Measurements from ENCODE around the gene BRF1. TPM values are rescaled to one million over a fixed set of nuclear protein-coding genes. Genes with fewer than 3 reads are reported as not detected.

The BRF1 gene
- total RNA-seq, 1 experiment from 2014 or later, result 26.4 TPM

- TF ChIP-seq, protein P1, sequence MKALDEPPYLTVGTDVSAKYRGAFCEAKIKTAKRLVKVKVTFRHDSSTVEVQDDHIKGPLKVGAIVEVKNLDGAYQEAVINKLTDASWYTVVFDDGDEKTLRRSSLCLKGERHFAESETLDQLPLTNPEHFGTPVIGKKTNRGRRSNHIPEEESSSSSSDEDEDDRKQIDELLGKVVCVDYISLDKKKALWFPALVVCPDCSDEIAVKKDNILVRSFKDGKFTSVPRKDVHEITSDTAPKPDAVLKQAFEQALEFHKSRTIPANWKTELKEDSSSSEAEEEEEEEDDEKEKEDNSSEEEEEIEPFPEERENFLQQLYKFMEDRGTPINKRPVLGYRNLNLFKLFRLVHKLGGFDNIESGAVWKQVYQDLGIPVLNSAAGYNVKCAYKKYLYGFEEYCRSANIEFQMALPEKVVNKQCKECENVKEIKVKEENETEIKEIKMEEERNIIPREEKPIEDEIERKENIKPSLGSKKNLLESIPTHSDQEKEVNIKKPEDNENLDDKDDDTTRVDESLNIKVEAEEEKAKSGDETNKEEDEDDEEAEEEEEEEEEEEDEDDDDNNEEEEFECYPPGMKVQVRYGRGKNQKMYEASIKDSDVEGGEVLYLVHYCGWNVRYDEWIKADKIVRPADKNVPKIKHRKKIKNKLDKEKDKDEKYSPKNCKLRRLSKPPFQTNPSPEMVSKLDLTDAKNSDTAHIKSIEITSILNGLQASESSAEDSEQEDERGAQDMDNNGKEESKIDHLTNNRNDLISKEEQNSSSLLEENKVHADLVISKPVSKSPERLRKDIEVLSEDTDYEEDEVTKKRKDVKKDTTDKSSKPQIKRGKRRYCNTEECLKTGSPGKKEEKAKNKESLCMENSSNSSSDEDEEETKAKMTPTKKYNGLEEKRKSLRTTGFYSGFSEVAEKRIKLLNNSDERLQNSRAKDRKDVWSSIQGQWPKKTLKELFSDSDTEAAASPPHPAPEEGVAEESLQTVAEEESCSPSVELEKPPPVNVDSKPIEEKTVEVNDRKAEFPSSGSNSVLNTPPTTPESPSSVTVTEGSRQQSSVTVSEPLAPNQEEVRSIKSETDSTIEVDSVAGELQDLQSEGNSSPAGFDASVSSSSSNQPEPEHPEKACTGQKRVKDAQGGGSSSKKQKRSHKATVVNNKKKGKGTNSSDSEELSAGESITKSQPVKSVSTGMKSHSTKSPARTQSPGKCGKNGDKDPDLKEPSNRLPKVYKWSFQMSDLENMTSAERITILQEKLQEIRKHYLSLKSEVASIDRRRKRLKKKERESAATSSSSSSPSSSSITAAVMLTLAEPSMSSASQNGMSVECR (CRISPR knock-in tag; IDR thresholded peaks at IDR 0.05; ENCODE audit: borderline replicate concordance), result no peak
- no peak for TF ChIP-seq ZNF423 (CRISPR knock-in tag; IDR thresholded peaks at IDR 0.05)
- no peak for TF ChIP-seq ZNF396 (CRISPR knock-in tag; IDR thresholded peaks at IDR 0.05; ENCODE audit: borderline replicate concordance)
- TF ChIP-seq GTF2I (CRISPR knock-in tag; conservative IDR thresholded peaks at IDR 0.05), result no peak
- TF ChIP-seq ATF1 (CRISPR knock-in tag; IDR thresholded peaks at IDR 0.05), result no peak
- TF ChIP-seq, protein P2, sequence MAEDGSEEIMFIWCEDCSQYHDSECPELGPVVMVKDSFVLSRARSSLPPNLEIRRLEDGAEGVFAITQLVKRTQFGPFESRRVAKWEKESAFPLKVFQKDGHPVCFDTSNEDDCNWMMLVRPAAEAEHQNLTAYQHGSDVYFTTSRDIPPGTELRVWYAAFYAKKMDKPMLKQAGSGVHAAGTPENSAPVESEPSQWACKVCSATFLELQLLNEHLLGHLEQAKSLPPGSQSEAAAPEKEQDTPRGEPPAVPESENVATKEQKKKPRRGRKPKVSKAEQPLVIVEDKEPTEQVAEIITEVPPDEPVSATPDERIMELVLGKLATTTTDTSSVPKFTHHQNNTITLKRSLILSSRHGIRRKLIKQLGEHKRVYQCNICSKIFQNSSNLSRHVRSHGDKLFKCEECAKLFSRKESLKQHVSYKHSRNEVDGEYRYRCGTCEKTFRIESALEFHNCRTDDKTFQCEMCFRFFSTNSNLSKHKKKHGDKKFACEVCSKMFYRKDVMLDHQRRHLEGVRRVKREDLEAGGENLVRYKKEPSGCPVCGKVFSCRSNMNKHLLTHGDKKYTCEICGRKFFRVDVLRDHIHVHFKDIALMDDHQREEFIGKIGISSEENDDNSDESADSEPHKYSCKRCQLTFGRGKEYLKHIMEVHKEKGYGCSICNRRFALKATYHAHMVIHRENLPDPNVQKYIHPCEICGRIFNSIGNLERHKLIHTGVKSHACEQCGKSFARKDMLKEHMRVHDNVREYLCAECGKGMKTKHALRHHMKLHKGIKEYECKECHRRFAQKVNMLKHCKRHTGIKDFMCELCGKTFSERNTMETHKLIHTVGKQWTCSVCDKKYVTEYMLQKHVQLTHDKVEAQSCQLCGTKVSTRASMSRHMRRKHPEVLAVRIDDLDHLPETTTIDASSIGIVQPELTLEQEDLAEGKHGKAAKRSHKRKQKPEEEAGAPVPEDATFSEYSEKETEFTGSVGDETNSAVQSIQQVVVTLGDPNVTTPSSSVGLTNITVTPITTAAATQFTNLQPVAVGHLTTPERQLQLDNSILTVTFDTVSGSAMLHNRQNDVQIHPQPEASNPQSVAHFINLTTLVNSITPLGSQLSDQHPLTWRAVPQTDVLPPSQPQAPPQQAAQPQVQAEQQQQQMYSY (CRISPR knock-in tag; IDR thresholded peaks at IDR 0.05), result no peak
- no peak for TF ChIP-seq ZNF671 (CRISPR knock-in tag; IDR thresholded peaks at IDR 0.05)
- TF ChIP-seq NFATC4 (CRISPR knock-in tag; IDR thresholded peaks at IDR 0.05), result no peak
- TF ChIP-seq, protein P3, sequence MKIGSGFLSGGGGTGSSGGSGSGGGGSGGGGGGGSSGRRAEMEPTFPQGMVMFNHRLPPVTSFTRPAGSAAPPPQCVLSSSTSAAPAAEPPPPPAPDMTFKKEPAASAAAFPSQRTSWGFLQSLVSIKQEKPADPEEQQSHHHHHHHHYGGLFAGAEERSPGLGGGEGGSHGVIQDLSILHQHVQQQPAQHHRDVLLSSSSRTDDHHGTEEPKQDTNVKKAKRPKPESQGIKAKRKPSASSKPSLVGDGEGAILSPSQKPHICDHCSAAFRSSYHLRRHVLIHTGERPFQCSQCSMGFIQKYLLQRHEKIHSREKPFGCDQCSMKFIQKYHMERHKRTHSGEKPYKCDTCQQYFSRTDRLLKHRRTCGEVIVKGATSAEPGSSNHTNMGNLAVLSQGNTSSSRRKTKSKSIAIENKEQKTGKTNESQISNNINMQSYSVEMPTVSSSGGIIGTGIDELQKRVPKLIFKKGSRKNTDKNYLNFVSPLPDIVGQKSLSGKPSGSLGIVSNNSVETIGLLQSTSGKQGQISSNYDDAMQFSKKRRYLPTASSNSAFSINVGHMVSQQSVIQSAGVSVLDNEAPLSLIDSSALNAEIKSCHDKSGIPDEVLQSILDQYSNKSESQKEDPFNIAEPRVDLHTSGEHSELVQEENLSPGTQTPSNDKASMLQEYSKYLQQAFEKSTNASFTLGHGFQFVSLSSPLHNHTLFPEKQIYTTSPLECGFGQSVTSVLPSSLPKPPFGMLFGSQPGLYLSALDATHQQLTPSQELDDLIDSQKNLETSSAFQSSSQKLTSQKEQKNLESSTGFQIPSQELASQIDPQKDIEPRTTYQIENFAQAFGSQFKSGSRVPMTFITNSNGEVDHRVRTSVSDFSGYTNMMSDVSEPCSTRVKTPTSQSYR (CRISPR knock-in tag; IDR thresholded peaks at IDR 0.05), result no peak
Measured at GRCh38 chr14:105257464-105257863, 43.3 kb downstream of the BRF1 start (continued).

DNA sequence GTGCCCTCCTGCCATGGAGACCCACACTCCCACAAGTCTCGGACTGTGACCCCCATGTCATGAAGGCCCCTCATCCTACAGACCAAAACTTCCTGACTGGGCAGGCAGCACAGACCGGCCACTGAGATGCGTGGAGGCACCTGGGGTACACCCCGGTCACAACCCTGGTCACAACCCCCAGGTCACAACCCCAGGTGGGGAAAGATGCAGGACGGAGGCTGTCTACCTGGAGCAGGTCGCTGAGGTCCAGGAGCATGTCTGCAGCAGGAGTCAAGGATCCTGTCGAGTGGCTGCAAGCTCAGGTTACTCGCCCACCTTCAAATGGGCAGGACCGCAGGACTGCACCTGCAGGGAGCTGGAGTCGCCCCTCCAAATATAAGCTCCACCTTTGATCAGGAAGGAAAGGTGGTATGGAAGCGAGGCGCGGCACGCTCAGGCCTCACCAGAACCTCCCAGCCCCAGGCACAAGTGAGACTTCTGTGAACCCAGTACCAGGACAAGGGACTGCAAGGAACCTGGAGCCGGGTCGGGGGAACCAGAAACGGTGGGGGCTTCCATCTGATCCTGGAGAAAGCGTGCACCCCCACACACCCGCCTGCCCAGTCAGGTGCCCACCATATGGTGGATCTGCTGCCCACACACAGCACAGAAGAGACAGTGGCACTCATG, 44.4 kb downstream of the BRF1 start:
- ChIA-PET CTCF (no interaction called here), POLR2A (no interaction called here)
- TF ChIP-seq ZNF317 (CRISPR knock-in tag; IDR thresholded peaks at IDR 0.05; ENCODE audit: borderline replicate concordance, low read depth) (no peak), ATF3 (CRISPR knock-in tag; conservative IDR thresholded peaks at IDR 0.05) (no peak)
- no peaks in the 10 kb centered on the region for H3K4me1 Mint-ChIP-seq
- ATAC-seq (no peak), DNase-seq (ENCODE audit: low spot score) (no peak)
- no peaks in the 10 kb centered on the region for H3K27me3 Mint-ChIP-seq (ENCODE audit: low read depth)
- H3K36me3 Mint-ChIP-seq, result no peaks in the 10 kb centered on the region
- H3K4me3 Mint-ChIP-seq, result no peak overlapping the region
- no peak overlapping the region for H3K27ac Mint-ChIP-seq
- no peaks in the 10 kb centered on the region for H3K9me3 Mint-ChIP-seq

- Mint-ChIP-seq H3K27me3 (ENCODE audit: low read depth) (no peaks in the 10 kb centered on the region), H3K27ac (no peak overlapping the region), H3K4me3 (no peak overlapping the region), H3K36me3 (peaks cover 3% of the 10 kb centered on the region; the same call in 1 of the 2 replicates), H3K4me1 (no peaks in the 10 kb centered on the region), H3K9me3 (no peaks in the 10 kb centered on the region)
- ATAC-seq (no peak), DNase-seq (ENCODE audit: low spot score) (no peak)
- ChIA-PET CTCF (interaction anchor here (1.0 to 1.1 kb wide), 2 partner anchors 20 to 97 kb away, joined by 3 read pairs; no protein-coding TSS in a partner anchor), POLR2A (no interaction called here)
- TF ChIP-seq GABPB1 (CRISPR knock-in tag; IDR thresholded peaks at IDR 0.05) (no peak), SOX15 (CRISPR knock-in tag; IDR thresholded peaks at IDR 0.05) (no peak), ZBTB43 (CRISPR knock-in tag; IDR thresholded peaks at IDR 0.05) (no peak), ZNF425 (CRISPR knock-in tag; conservative IDR thresholded peaks at IDR 0.05) (no peak), ESRRA (CRISPR knock-in tag; IDR thresholded peaks at IDR 0.05; ENCODE audit: borderline replicate concordance) (no peak), SP1 (CRISPR knock-in tag; conservative IDR thresholded peaks at IDR 0.05) (no peak), KAT7 (CRISPR knock-in tag; IDR thresholded peaks at IDR 0.05; ENCODE audit: borderline replicate concordance) (no peak)
Measured at GRCh38 chr14:105255021-105255507, 45.7 kb downstream of the BRF1 start.

Data from WTC11 (cell line).